Stimulated activated CD4-positive, alpha-beta T cell treated with anti-CD3 and anti-CD28 coated beads, Interleukin-2, amount 100 ng/mL, for 4 hours (primary cell): Measurements from ENCODE around the gene TSR1.

ENCODE experiments used
- DNase-seq: peaks from one replicate; pipeline ENCODE4 v3.0.0-alpha.2; 2020; ENCODE audit warnings: low read depth

Gene TSR1

GRCh38 chr17:2279707-2280106 lies 56.5 kb downstream of the TSR1 start:
- no peak for DNase-seq

- DNase-seq, result no peak
Observed at GRCh38 chr17:2277429-2278170, 58.7 kb downstream of the TSR1 start.

GRCh38 chr17:2275722-2276121 lies 60.5 kb downstream of the TSR1 start:
- no peak for DNase-seq

- DNase-seq, result no peak
Observed at GRCh38 chr17:2274414-2274813, 61.8 kb downstream of the TSR1 start.
